Osteoblast (primary cell): Measurements from ENCODE around the gene RIMBP3B. TPM values are rescaled to one million over a fixed set of nuclear protein-coding genes. Genes with fewer than 3 reads are reported as not detected.
"Not testable (repeated sequence)": the region's sequence is repeated elsewhere in the genome, so short reads cannot be mapped to it uniquely, and the experiment has no call there.

Source experiments
- DNase-seq: peaks from one replicate; pipeline ENCODE4 v3.0.0; 2011; ENCODE audit warnings: low spot score, mixed read lengths; ENCODE audit not compliant: insufficient read length; ENCODE audit errors: missing footprints
- H2AFZ ChIP-seq: 2 replicates; pipeline ENCODE4 v1.6.0; 2011; ENCODE audit warnings: mild to moderate bottlenecking, low read length
- H3K27ac ChIP-seq: 2 replicates; pipeline ENCODE4 v1.5.1; 2011; ENCODE audit warnings: mild to moderate bottlenecking, low read depth, low read length, moderate library complexity
- H3K27me3 ChIP-seq: 2 replicates; pipeline ENCODE4 v1.6.0; 2012; ENCODE audit warnings: mild to moderate bottlenecking, control low read depth, inconsistent platforms, low read length, moderate library complexity; ENCODE audit not compliant: insufficient read depth
- H3K36me3 ChIP-seq: 2 replicates; pipeline ENCODE4 v1.5.1; 2011; ENCODE audit warnings: mild to moderate bottlenecking, low read length, control low read depth, moderate library complexity; ENCODE audit not compliant: insufficient read depth
- H3K4me1 ChIP-seq: 2 replicates; pipeline ENCODE4 v1.5.1; 2011; ENCODE audit warnings: mild to moderate bottlenecking, low read length, control low read depth, moderate library complexity; ENCODE audit not compliant: insufficient read depth
- H3K4me2 ChIP-seq: 2 replicates; pipeline ENCODE4 v1.6.0; 2011; ENCODE audit warnings: mild to moderate bottlenecking, low read length; ENCODE audit not compliant: insufficient read depth
- H3K4me3 ChIP-seq: fragments of 200-600 bp; sonication (generic); 3 replicates; pipeline ENCODE4 v1.5.1; 2012; ENCODE audit warnings: mild to moderate bottlenecking, low read length, inconsistent platforms; ENCODE audit not compliant: insufficient read depth
- H3K79me2 ChIP-seq: 2 replicates; pipeline ENCODE4 v1.6.0; 2012; ENCODE audit warnings: mild to moderate bottlenecking, low read length, control low read depth, inconsistent platforms; ENCODE audit not compliant: insufficient read depth
- H3K9me3 ChIP-seq: 2 replicates; pipeline ENCODE4 v1.5.1; 2011; ENCODE audit warnings: low read depth, low read length, control low read depth
- H4K20me1 ChIP-seq: 2 replicates; pipeline ENCODE4 v1.6.0; 2012; ENCODE audit warnings: mild to moderate bottlenecking, low read length, control low read depth; ENCODE audit not compliant: insufficient read depth
- total RNA-seq: library from RNA; depleted of rRNA; stranded (reverse); fragments of >200 nt; gene quantifications from 2 replicates; pipeline ENCODE4 v1.2.3, GENCODE V29; 2012

The RIMBP3B gene
- total RNA-seq, 1 donor = not detected

GRCh38 chr22:21407139-21407538, 23.6 kb downstream of the RIMBP3B start:
- not testable (repeated sequence) for DNase-seq, H3K4me3 ChIP-seq, H3K9me3 ChIP-seq, H4K20me1 ChIP-seq, H3K27me3 ChIP-seq, H2AFZ ChIP-seq, H3K4me1 ChIP-seq, H3K36me3 ChIP-seq, H3K27ac ChIP-seq, H3K79me2 ChIP-seq, H3K4me2 ChIP-seq

- not testable (repeated sequence) for H4K20me1 ChIP-seq
Measured at GRCh38 chr22:21407792-21408191, 24.2 kb downstream of the RIMBP3B start.

GRCh38 chr22:21416375-21416774, 32.8 kb downstream of the RIMBP3B start:
- not testable (repeated sequence) for H2AFZ ChIP-seq, H3K27me3 ChIP-seq, H3K27ac ChIP-seq, H3K4me3 ChIP-seq, H4K20me1 ChIP-seq, DNase-seq, H3K79me2 ChIP-seq, H3K36me3 ChIP-seq, H3K4me2 ChIP-seq, H3K9me3 ChIP-seq, H3K4me1 ChIP-seq

More at GRCh38 chr22:21407792-21408191, 24.2 kb downstream of the RIMBP3B start:
- not testable (repeated sequence) for H3K9me3 ChIP-seq, H2AFZ ChIP-seq, DNase-seq, H3K4me2 ChIP-seq, H3K27ac ChIP-seq, H3K4me3 ChIP-seq, H3K79me2 ChIP-seq, H3K27me3 ChIP-seq, H3K36me3 ChIP-seq, H3K4me1 ChIP-seq

GRCh38 chr22:21417227-21417746, 33.7 kb downstream of the RIMBP3B start, which contains the start of gene HIC2:
Gene HIC2, plus strand, starts transcription at chr22:21417371. Its CDS starts 25,461 bp downstream, at chr22:21442832.
- H3K27ac ChIP-seq, H3K9me3 ChIP-seq, H2AFZ ChIP-seq, H3K4me1 ChIP-seq, H3K36me3 ChIP-seq, H3K27me3 ChIP-seq, DNase-seq, H3K79me2 ChIP-seq, H3K4me2 ChIP-seq, H4K20me1 ChIP-seq: not testable (repeated sequence)
- peak within 1 kb of the TSS; percentile 45 for H3K4me3 ChIP-seq

- not testable (repeated sequence) for H4K20me1 ChIP-seq, H3K4me2 ChIP-seq, H3K79me2 ChIP-seq, H3K27me3 ChIP-seq, H3K27ac ChIP-seq, H3K4me1 ChIP-seq, DNase-seq, H3K9me3 ChIP-seq, H2AFZ ChIP-seq, H3K36me3 ChIP-seq
- H3K4me3 ChIP-seq = peak overlapping the region; percentile 45
Measured at GRCh38 chr22:21417853-21418252, 34.3 kb downstream of the RIMBP3B start.

GRCh38 chr22:21418974-21419638, 35.6 kb downstream of the RIMBP3B start:
- not testable (repeated sequence) for H4K20me1 ChIP-seq, H3K79me2 ChIP-seq, H2AFZ ChIP-seq, H3K4me1 ChIP-seq, H3K36me3 ChIP-seq, DNase-seq, H3K27me3 ChIP-seq, H3K27ac ChIP-seq, H3K9me3 ChIP-seq, H3K4me2 ChIP-seq, H3K4me3 ChIP-seq

- H3K79me2 ChIP-seq, H3K4me1 ChIP-seq, H3K4me2 ChIP-seq, H3K27me3 ChIP-seq, H2AFZ ChIP-seq, H3K36me3 ChIP-seq, H4K20me1 ChIP-seq, H3K27ac ChIP-seq, H3K9me3 ChIP-seq, H3K4me3 ChIP-seq, DNase-seq: not testable (repeated sequence)
Measured at GRCh38 chr22:21420180-21420763, 36.7 kb downstream of the RIMBP3B start.

GRCh38 chr22:21424084-21424709, 40.6 kb downstream of the RIMBP3B start:
- H3K27me3 ChIP-seq, H3K36me3 ChIP-seq, H3K4me3 ChIP-seq, H4K20me1 ChIP-seq, H3K4me1 ChIP-seq, H3K79me2 ChIP-seq, H2AFZ ChIP-seq, DNase-seq, H3K27ac ChIP-seq, H3K9me3 ChIP-seq, H3K4me2 ChIP-seq: not testable (repeated sequence)
